NB4 (cell line): Measurements from ENCODE around the gene CISD1.

ENCODE experiments used
- DNase-seq: peaks from one replicate; pipeline ENCODE4 v3.0.0; 2010; ENCODE audit warnings: low read depth
- H3K4me3 ChIP-seq: one replicate; pipeline ENCODE4 v1.5.1; 2011; ENCODE audit warnings: mild to moderate bottlenecking, low read depth, low read length, moderate library complexity
- MYC ChIP-seq: IDR thresholded peaks from 2 replicates; pipeline ENCODE4 v1.6.1; 2011; ENCODE audit warnings: low read depth, low read length
- POLR2A ChIP-seq: IDR thresholded peaks from 2 replicates; pipeline ENCODE4 v1.6.1; 2011; ENCODE audit warnings: mild to moderate bottlenecking; ENCODE audit not compliant: insufficient read length; ENCODE audit errors: extremely low read depth
- TF ChIP-seq, protein P1 (sequence below): IDR thresholded peaks from one replicate; pipeline ENCODE4 v1.5.1; 2012; ENCODE audit warnings: low read depth, low read length
- TF ChIP-seq, protein P2 (sequence below): IDR thresholded peaks from 2 replicates; pipeline ENCODE4 v1.6.1; 2011; ENCODE audit warnings: low read depth, low read length

Gene CISD1

DNA sequence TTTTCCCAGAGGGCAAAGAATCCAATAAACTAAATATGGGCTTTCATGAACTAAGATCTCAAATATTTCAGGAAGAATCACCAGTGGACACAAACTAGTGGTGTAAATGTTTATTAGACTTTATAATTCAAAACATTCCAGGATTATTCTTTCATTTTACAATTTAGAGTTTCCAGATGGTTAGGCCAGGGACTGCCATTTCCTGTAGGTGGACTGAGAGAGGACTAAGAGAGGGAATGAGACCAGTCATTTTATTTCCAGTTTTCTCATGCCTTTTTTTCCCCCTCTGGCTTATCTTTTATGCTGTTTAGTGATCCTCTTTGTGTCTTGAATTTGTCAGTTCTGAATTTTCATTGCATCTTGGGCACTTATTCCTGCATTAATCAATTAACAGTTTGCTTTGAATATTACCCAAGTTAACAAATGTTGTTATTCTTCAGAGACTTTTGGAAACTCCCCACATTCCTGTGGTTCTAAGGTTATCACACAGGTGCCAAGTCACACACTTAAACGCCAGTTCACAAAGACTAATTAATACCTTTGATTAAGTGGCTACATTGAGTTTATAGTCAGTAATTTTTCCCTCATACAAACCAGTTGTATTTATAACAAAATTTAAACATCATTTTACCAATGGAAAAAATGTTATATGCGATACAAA, 12.3 kb downstream of the CISD1 start:
- no peak for DNase-seq
- H3K4me3 ChIP-seq: no peak overlapping the region
- TF ChIP-seq POLR2A: no peak
- TF ChIP-seq, protein P1, sequence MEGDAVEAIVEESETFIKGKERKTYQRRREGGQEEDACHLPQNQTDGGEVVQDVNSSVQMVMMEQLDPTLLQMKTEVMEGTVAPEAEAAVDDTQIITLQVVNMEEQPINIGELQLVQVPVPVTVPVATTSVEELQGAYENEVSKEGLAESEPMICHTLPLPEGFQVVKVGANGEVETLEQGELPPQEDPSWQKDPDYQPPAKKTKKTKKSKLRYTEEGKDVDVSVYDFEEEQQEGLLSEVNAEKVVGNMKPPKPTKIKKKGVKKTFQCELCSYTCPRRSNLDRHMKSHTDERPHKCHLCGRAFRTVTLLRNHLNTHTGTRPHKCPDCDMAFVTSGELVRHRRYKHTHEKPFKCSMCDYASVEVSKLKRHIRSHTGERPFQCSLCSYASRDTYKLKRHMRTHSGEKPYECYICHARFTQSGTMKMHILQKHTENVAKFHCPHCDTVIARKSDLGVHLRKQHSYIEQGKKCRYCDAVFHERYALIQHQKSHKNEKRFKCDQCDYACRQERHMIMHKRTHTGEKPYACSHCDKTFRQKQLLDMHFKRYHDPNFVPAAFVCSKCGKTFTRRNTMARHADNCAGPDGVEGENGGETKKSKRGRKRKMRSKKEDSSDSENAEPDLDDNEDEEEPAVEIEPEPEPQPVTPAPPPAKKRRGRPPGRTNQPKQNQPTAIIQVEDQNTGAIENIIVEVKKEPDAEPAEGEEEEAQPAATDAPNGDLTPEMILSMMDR: no peak

DNA sequence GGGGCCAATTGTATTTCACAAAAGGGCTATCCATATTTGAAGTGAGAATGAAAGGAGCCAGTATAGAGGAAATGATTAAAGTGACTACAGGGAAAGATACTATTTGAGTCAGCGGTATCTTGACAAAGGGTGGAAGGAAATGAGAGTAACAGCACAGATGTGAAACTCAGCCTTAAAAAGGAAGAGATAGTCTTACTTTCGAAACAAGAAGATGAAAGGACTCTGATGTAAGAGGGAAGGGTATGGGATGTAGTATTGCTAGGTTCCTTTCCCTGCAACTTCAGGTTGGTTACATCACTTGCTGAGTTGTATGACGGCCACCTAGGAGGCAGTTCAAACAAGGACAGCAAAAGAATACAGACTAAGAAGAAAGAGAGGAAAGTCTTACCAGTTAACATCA, 13.7 kb downstream of the CISD1 start:
- no peak overlapping the region for H3K4me3 ChIP-seq
- no peak for TF ChIP-seq POLR2A
- no peak for TF ChIP-seq MYC
- peak; percentile 64 for DNase-seq

DNA sequence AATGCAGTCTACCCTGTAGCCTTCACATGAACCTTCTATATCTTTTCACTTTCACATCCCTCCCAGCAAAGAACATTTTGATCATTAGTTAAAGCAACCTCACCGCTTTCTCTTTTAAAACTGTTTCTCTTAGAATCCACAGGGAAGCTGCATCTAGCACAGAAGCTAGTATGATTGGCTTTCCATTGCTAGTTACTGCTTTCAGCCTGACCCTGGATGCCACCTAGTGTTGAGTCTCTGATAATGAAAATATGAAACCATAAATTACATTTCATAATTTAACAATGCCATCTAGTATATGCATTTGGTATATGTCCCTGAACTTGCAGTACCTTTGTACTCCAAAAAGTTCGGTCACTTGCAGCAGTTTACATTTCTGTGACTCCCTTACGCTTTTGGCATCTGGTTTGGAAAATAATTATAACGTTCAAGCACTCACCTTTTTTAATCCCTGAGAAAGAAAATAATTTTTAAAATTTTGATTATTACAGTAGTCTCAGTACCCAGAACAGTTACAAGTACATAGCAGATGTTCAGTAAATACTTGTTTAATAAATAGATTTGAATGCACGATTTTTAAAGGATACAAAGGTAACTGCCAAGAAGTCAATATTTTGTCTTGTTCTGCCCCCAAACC, 22.7 kb downstream of the CISD1 start:
- DNase-seq: peak; percentile 70
- TF ChIP-seq, protein P1: peak; percentile 59
- TF ChIP-seq, protein P2, sequence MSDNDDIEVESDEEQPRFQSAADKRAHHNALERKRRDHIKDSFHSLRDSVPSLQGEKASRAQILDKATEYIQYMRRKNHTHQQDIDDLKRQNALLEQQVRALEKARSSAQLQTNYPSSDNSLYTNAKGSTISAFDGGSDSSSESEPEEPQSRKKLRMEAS: no peak
- TF ChIP-seq POLR2A (no peak), MYC (no peak)

DNA sequence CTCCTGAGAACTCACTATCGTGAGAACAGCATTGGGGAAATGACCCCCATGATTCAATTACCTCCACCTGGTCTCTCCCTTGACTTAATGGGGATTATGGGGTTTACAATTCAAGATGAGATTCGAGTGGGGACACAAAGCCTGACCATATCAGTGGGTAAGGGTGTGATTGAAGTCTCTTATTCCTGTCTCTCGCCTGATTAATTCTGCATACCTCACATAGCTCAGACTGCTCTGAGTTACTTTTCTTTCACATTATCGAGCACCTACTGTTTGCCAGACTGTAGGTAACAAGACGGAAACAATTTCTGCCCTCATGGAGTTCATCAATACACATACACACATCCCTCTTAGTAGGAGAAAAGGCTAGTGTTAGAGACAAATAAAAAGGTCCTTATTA, 25.0 kb downstream of the CISD1 start:
- no peak overlapping the region for H3K4me3 ChIP-seq
- no peak for DNase-seq
- TF ChIP-seq POLR2A: no peak
- TF ChIP-seq, protein P2: no peak
- TF ChIP-seq, protein P1: no peak

More for the DNA sequence above, 22.7 kb downstream of the CISD1 start:
- no peak overlapping the region for H3K4me3 ChIP-seq

DNA sequence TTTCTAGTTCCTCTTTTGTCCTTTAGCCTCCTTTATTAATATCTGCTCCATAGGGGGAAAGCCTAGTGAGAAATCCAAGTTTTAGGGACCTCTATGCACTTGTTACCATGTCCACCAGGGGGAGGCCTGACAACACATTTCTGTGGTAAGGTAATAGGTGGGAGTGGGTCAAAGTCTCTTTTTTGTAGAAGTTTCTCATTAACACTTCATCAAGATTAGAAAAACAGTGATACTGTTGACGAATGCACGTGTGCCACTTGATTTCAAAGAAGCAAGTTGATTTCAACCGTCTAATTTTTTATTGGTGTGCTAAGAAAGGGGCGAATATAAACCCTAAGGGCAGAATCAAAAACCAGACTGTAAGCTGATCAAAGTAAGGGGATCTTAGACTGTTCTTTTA, 30.6 kb downstream of the CISD1 start:
- peak; percentile 86 for DNase-seq
- TF ChIP-seq, protein P2: no peak
- TF ChIP-seq, protein P1: peak; percentile 77
- no peak overlapping the region for H3K4me3 ChIP-seq

DNA sequence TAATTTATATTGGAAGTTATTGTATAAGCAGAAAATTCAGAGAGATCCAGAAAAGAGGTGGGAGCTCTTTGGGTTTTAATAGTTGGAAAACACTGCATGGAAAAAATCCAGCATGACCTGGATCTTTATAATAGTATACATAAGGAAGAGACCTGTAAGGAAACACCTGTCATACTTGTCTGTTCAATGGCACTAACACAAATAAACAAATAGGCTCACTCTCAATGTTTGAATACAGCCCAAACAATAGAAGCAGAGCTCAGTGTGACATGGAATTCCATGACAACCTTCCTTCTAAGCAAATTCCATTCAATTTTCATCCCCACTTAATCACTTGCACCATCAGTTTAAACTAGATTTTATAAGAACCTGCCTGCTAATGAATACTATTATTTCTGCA, 31.7 kb downstream of the CISD1 start:
- no peak for DNase-seq
- H3K4me3 ChIP-seq: no peak overlapping the region
- no peak for TF ChIP-seq POLR2A
- TF ChIP-seq, protein P2: no peak
- TF ChIP-seq, protein P1: no peak
- TF ChIP-seq MYC: no peak
